ENCODE measurements around the gene NTRK3. TPM values are rescaled to one million over a fixed set of nuclear protein-coding genes. Genes with fewer than 3 reads are reported as not detected.

The NTRK3 gene
- total and polyA plus RNA-seq, 2 of the 13 experiments (the other 11 are each of a cell fraction or from before 2014, with no cell fraction given): not detected

- Histone ChIP-seq H3K4me1 (ENCODE audit: insufficient read depth, low read length) (no peaks in the 10 kb centered on the region), H3K79me2 (ENCODE audit: insufficient read depth, low read length) (no peaks in the 10 kb centered on the region), H3K27me3 (ENCODE audit: control insufficient read depth in 1 of 2, insufficient read depth in 2 of 2, low read length in 2 of 2) (peaks cover 0 to 15% of the 10 kb centered on the region in 2 experiments; a peak in 3 of 5 replicates), H3K27ac (ENCODE audit: extremely low read length, insufficient read depth, low read length) (no peak overlapping the region), H4K20me1 (ENCODE audit: insufficient read depth, low read length) (no peaks in the 10 kb centered on the region), H3K4me3 (replicated peaks in 1 of 3; ENCODE audit: insufficient read depth in 1 of 3, low read depth in 2 of 3, low read length in 3 of 3) (no peak overlapping the region), H3K9me3 (ENCODE audit: low read length) (no peaks in the 10 kb centered on the region), H3K36me3 (replicated peaks in 1 of 2; ENCODE audit: control insufficient read depth in 1 of 2, insufficient read depth in 2 of 2, low read length in 2 of 2) (no peaks in the 10 kb centered on the region), H2AFZ (ENCODE audit: low read length) (no peak overlapping the region), H3K9ac (ENCODE audit: insufficient read depth, low read depth, low read length) (no peak overlapping the region), H3K4me2 (ENCODE audit: low read depth, low read length) (no peak overlapping the region)
- intact Hi-C loops (cut with micrococcal nuclease; ENCODE audit: unreplicated experiment) (no loop called here), in situ Hi-C loops (cut with HindIII; ENCODE audit: extremely low pct_ligation_motif_present, low pct_unique_long_range_greater_than_20kb) (no loop called here)
- ATAC-seq (no peak), FAIRE-seq (no peak), DNase-seq (ENCODE audit: low spot score) (no peak)
- 2% methylated on average over 3 of the region's 3 CpGs for WGBS (ENCODE audit: low lambda C conversion rate)
- no TSS peak for BruUV-seq (replicated peaks)
- ChIA-PET CTCF (ENCODE audit: low intra/inter-chr PET ratio, low total read pairs) (no interaction called here), POLR2A (no interaction called here)
- TF ChIP-seq ZNF713 (CRISPR knock-in tag; IDR thresholded peaks at IDR 0.05) (no peak), FOXO1 (CRISPR knock-in tag; IDR thresholded peaks at IDR 0.05) (no peak), CSRNP2 (CRISPR knock-in tag; conservative IDR thresholded peaks at IDR 0.05; ENCODE audit: low read depth) (no peak), PCBP1 (IDR thresholded peaks at IDR 0.05; ENCODE audit: borderline replicate concordance, low read depth, low read length) (no peak), MYC (CRISPR knock-in tag; IDR thresholded peaks at IDR 0.05; ENCODE audit: borderline replicate concordance) (no peak), ATAD3A (CRISPR knock-in tag; IDR thresholded peaks at IDR 0.05) (no peak), SIN3A (IDR thresholded peaks at IDR 0.05; ENCODE audit: borderline replicate concordance, low read depth, low read length) (no peak), RARA (CRISPR knock-in tag; IDR thresholded peaks at IDR 0.05) (no peak), NCOA5 (CRISPR knock-in tag; IDR thresholded peaks at IDR 0.05) (no peak)
Measured at GRCh38 chr15:88302373-88302772, 45.8 kb upstream of the NTRK3 start.
